Osteocyte (in vitro differentiated cells): ENCODE measurements around the gene DEFB113. TPM values are rescaled to one million over a fixed set of nuclear protein-coding genes. Genes with fewer than 3 reads are reported as not detected.
A peak's percentile ranks its signal among the peaks of the same experiment; 100 is the strongest.

Source experiments
- DNase-seq: peaks from one replicate; pipeline ENCODE4 v3.0.0; 2021; ENCODE audit warnings: mixed read lengths; ENCODE audit not compliant: unreplicated experiment; ENCODE audit errors: extremely low spot score
- H3K27ac Mint-ChIP-seq: one replicate; pipeline ENCODE4 v1.8.0; 2021; ENCODE audit warnings: mild to moderate bottlenecking, mixed read lengths; ENCODE audit not compliant: unreplicated experiment
- H3K27me3 Mint-ChIP-seq: one replicate; pipeline ENCODE4 v1.8.0; 2021; ENCODE audit warnings: mixed read lengths; ENCODE audit not compliant: unreplicated experiment
- H3K36me3 Mint-ChIP-seq: one replicate; pipeline ENCODE4 v1.8.0; 2021; ENCODE audit warnings: mixed read lengths; ENCODE audit not compliant: unreplicated experiment
- H3K4me1 Mint-ChIP-seq: one replicate; pipeline ENCODE4 v1.8.0; 2021; ENCODE audit warnings: mixed read lengths; ENCODE audit not compliant: unreplicated experiment
- H3K4me3 Mint-ChIP-seq: one replicate; pipeline ENCODE4 v1.8.0; 2021; ENCODE audit warnings: mild to moderate bottlenecking, moderate library complexity, mixed read lengths; ENCODE audit not compliant: unreplicated experiment
- H3K9me3 Mint-ChIP-seq: one replicate; pipeline ENCODE4 v1.8.0; 2021; ENCODE audit warnings: mixed read lengths; ENCODE audit not compliant: unreplicated experiment
- CTCF ChIP-seq: fragments of 200-600 bp; sonication (generic); IDR thresholded peaks from 2 replicates; pipeline ENCODE4 v1.5.0; 2021; ENCODE audit warnings: antibody characterized with exemption, mild to moderate bottlenecking, moderate library complexity
- total RNA-seq: library from RNA; stranded (reverse); gene quantifications from 2 replicates; pipeline ENCODE4 v1.2.1, GENCODE V29; 2021

The DEFB113 gene
- total RNA-seq, 1 donor from 2014 or later: not detected

- no peak for DNase-seq
- TF ChIP-seq CTCF: no peak
- no peaks in the 10 kb centered on the region for H3K36me3 Mint-ChIP-seq
- H3K27ac Mint-ChIP-seq: no peak overlapping the region
- H3K9me3 Mint-ChIP-seq: no peaks in the 10 kb centered on the region
- H3K4me1 Mint-ChIP-seq: peaks cover 1% of the 10 kb centered on the region
- H3K27me3 Mint-ChIP-seq: peaks cover 2% of the 10 kb centered on the region
- H3K4me3 Mint-ChIP-seq: peak overlapping the region; percentile 67
Observed at GRCh38 chr6:49978332-49979226, 9.2 kb upstream of the DEFB113 start.

GRCh38 chr6:49966823-49967222 lies 2.6 kb downstream of the DEFB113 start:
- H3K27me3 Mint-ChIP-seq: peaks cover 17% of the 10 kb centered on the region
- TF ChIP-seq CTCF: no peak
- no peak overlapping the region for H3K27ac Mint-ChIP-seq
- no peaks in the 10 kb centered on the region for H3K4me1 Mint-ChIP-seq
- H3K4me3 Mint-ChIP-seq: no peak overlapping the region
- no peak for DNase-seq
- no peaks in the 10 kb centered on the region for H3K36me3 Mint-ChIP-seq
- no peaks in the 10 kb centered on the region for H3K9me3 Mint-ChIP-seq

GRCh38 chr6:49966334-49966733 lies 3.1 kb downstream of the DEFB113 start:
- no peaks in the 10 kb centered on the region for H3K36me3 Mint-ChIP-seq
- H3K4me1 Mint-ChIP-seq: no peaks in the 10 kb centered on the region
- H3K27ac Mint-ChIP-seq: no peak overlapping the region
- no peak overlapping the region for H3K4me3 Mint-ChIP-seq
- H3K9me3 Mint-ChIP-seq: no peaks in the 10 kb centered on the region
- TF ChIP-seq CTCF: no peak
- no peak for DNase-seq
- peaks cover 17% of the 10 kb centered on the region for H3K27me3 Mint-ChIP-seq

GRCh38 chr6:49964064-49964463 lies 5.4 kb downstream of the DEFB113 start, which contains the start of gene DEFB114:
DEFB114 (minus strand) TSS chr6:49964164; CDS start chr6:49964105, 59 bp downstream.
- no peak for DNase-seq
- H3K27ac Mint-ChIP-seq: no peak within 1 kb of the TSS
- peaks cover 15% of the 10 kb centered on the region for H3K27me3 Mint-ChIP-seq
- H3K36me3 Mint-ChIP-seq: no peaks in the 10 kb centered on the region
- no peaks in the 10 kb centered on the region for H3K9me3 Mint-ChIP-seq
- TF ChIP-seq CTCF: no peak
- H3K4me3 Mint-ChIP-seq: no peak within 1 kb of the TSS
- no peaks in the 10 kb centered on the region for H3K4me1 Mint-ChIP-seq

GRCh38 chr6:49958180-49958579 lies 11.2 kb downstream of the DEFB113 start:
- H3K36me3 Mint-ChIP-seq: no peaks in the 10 kb centered on the region
- H3K27ac Mint-ChIP-seq: no peak overlapping the region
- no peaks in the 10 kb centered on the region for H3K4me1 Mint-ChIP-seq
- TF ChIP-seq CTCF: no peak
- no peaks in the 10 kb centered on the region for H3K27me3 Mint-ChIP-seq
- no peak overlapping the region for H3K4me3 Mint-ChIP-seq
- no peak for DNase-seq
- no peaks in the 10 kb centered on the region for H3K9me3 Mint-ChIP-seq
